DND-41 (cell line): ENCODE results near the gene TNC.
"Not testable (repeated sequence)": the region's sequence is repeated elsewhere in the genome, so short reads cannot be mapped to it uniquely, and the experiment has no call there.

Source experiments
- EZH2 ChIP-seq: IDR thresholded peaks from 3 replicates; pipeline ENCODE4 v1.6.1; 2012; ENCODE audit warnings: borderline replicate concordance, low read depth, mild to moderate bottlenecking, moderate library complexity, low read length, inconsistent platforms; ENCODE audit not compliant: severe bottlenecking
- TF ChIP-seq, protein P1 (sequence below): IDR thresholded peaks from 2 replicates; pipeline ENCODE4 v1.5.1; 2012; ENCODE audit warnings: borderline replicate concordance, low read length, moderate library complexity, mild to moderate bottlenecking; ENCODE audit not compliant: poor library complexity, severe bottlenecking; ENCODE audit errors: extremely low read depth

DNA sequence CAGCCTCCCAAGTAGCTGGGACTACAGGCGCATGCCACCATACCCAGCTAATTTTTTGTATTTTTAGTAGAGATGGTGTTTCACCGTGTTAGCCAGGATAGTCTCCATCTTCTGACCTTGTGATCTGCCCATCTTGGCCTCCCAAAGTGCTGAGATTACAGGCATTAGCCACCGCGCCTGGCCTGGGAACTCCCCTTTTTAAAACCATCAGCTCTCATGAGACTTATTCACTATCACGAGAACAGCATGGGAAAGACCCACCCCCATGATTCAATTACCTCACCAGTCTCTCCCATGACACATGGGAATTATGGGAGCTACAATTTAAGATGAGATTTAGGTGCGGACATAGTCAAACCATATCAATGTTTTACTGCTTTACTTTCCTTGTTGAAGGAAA is 10.8 kb upstream of the TNC start:
- TF ChIP-seq, protein P1, sequence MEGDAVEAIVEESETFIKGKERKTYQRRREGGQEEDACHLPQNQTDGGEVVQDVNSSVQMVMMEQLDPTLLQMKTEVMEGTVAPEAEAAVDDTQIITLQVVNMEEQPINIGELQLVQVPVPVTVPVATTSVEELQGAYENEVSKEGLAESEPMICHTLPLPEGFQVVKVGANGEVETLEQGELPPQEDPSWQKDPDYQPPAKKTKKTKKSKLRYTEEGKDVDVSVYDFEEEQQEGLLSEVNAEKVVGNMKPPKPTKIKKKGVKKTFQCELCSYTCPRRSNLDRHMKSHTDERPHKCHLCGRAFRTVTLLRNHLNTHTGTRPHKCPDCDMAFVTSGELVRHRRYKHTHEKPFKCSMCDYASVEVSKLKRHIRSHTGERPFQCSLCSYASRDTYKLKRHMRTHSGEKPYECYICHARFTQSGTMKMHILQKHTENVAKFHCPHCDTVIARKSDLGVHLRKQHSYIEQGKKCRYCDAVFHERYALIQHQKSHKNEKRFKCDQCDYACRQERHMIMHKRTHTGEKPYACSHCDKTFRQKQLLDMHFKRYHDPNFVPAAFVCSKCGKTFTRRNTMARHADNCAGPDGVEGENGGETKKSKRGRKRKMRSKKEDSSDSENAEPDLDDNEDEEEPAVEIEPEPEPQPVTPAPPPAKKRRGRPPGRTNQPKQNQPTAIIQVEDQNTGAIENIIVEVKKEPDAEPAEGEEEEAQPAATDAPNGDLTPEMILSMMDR = not testable (repeated sequence)
- TF ChIP-seq EZH2 = not testable (repeated sequence)
